VCaP (cell line): ENCODE data around the gene JOSD2.

Experiments used
- H3K27ac ChIP-seq: fragments of 450-650 bp; 2 replicates; pipeline ENCODE4 v1.5.1; 2017
- TF ChIP-seq, protein P1 (sequence below): fragments of 450-650 bp; conservative IDR thresholded peaks from 2 replicates; pipeline ENCODE4 v1.5.1; 2017; ENCODE audit warnings: mild to moderate bottlenecking, moderate library complexity

JOSD2 gene

DNA sequence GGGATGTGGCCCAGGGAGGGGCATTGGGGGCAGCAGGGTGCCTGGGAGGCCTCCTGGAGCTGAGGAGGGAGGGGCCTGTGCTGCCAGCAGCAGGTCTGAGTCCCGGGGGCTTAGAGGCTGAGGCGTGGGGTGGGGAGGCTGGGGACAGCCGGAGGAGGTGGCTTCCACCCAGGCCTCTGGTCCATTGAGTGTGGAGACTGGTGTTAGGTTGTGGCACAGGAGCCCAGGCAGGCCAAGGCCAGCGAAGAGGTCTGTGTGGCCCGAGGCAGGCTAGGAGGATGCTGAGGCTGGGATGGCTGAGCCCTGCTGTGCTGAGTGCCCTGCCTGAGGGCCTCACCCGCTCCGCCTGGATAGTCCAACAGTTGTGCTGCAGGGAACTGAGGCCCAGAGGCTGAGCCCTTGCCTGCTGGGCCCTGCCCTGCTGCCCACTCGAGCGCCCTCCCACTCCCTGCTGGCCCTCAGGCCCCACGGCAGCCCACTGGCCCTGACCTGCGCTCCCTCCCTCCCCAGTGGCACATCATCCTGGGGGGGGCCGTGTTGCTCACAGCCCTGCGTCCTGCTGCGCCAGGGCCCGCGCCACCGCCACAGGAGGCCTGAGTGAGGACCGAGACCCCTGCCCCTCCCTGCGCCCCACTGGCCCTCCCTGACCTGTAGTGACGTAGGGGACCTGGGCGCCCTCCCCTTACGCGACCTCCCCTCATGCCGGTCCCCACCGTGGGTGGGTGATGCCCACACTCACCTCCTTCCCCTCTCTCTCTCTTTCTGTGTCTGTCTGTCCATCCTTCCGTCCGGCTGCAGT, 29.4 kb downstream of the JOSD2 start:
- TF ChIP-seq, protein P1, sequence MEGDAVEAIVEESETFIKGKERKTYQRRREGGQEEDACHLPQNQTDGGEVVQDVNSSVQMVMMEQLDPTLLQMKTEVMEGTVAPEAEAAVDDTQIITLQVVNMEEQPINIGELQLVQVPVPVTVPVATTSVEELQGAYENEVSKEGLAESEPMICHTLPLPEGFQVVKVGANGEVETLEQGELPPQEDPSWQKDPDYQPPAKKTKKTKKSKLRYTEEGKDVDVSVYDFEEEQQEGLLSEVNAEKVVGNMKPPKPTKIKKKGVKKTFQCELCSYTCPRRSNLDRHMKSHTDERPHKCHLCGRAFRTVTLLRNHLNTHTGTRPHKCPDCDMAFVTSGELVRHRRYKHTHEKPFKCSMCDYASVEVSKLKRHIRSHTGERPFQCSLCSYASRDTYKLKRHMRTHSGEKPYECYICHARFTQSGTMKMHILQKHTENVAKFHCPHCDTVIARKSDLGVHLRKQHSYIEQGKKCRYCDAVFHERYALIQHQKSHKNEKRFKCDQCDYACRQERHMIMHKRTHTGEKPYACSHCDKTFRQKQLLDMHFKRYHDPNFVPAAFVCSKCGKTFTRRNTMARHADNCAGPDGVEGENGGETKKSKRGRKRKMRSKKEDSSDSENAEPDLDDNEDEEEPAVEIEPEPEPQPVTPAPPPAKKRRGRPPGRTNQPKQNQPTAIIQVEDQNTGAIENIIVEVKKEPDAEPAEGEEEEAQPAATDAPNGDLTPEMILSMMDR: no peak
- H3K27ac ChIP-seq: no peak overlapping the region

DNA sequence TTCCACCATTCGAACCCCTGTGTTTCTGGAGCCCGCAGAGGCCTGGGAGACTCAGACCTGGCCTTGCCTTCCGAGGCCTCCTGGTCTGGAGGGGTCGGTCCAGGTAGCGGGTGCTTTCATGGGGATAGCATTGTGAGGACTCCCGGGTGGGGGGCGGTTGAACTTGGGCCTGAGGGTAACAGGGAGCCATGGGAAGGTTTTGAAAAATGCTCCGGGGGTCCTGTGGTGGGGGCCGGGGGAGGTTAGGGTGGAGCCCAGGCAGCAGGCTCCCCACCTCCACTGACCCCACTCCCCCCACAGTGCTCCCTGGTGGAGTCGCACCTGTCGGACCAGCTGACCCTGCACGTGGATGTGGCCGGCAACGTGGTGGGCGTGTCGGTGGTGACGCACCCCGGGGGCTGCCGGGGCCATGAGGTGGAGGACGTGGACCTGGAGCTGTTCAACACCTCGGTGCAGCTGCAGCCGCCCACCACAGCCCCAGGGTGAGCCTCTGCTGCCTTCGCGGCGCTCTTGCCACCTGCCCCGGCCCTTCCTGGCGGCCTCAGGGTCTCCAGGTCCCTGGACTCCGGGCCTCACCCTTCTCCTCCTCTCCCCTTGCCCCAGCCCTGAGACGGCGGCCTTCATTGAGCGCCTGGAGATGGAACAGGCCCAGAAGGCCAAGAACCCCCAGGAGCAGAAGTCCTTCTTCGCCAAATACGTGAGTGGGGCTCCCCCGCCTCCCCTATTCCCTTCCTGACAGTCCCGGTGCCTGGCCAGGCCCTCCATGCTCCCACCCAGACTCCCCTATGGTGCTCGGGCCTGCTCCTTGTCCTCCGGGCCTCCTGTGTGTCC, 30.5 kb downstream of the JOSD2 start:
- TF ChIP-seq, protein P1: no peak
- H3K27ac ChIP-seq: no peak overlapping the region

DNA sequence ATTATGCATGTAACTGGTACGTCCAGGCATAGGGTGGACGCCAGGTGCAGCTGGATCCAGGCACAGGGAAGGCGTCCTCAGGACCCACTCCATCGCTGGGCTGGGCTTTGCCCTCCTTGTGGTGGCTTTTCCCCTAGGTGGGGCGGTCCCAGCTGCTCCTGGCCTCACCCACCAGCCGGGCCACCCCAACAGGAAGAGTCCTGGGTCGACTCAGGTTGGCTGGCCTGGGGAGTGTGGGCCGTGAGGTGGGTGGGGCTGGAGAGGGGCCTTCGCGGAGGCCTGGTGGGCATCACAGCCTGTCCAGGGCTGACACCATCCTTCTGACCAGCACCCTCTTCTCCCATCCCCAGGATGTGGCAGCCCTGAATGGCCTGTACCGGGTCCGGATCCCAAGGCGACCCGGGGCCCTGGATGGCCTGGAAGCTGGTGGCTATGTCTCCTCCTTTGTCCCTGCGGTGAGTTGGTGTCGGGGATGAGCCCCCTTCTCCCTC, 31.2 kb downstream of the JOSD2 start:
- TF ChIP-seq, protein P1: no peak
- no peak overlapping the region for H3K27ac ChIP-seq

DNA sequence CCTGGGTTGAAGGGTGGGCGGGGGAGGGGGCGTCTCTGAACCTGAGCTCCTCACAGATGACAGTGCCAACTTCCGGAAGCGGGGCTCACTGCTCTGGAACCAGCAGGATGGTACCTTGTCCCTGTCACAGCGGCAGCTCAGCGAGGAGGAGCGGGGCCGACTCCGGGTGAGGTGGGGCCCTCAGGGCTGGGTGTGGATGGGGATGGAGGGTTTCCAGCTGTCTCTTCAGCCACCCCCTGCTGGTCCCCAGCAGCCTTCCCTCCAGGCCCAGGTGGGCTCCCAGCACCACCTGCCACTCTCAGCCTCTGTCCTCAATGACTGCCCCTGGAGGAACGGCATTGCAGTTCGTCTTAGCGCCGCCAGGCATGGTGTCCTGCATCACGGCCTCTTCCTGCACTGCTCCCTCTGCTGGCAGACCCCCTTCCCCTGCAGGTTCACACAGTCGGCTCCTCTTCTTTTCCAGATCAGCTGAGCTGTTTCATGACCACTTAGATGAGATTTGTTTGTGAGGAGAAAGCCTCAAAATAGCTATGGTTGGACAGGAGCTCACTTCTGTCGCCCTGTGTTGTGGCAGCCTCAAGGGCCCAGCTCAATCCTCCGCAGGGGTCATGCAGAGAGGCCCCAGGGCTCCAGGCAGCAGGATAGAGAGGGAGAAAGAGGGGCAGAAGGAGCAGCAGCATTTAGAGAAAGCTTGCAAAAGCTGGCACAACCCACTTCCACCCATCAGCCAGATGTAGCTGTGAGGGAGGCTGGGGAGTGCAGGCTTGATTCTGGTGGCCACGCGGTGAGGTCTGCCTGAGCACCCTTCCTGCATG, 31.9 kb downstream of the JOSD2 start:
- no peak overlapping the region for H3K27ac ChIP-seq
- TF ChIP-seq, protein P1: peak; percentile 73

DNA sequence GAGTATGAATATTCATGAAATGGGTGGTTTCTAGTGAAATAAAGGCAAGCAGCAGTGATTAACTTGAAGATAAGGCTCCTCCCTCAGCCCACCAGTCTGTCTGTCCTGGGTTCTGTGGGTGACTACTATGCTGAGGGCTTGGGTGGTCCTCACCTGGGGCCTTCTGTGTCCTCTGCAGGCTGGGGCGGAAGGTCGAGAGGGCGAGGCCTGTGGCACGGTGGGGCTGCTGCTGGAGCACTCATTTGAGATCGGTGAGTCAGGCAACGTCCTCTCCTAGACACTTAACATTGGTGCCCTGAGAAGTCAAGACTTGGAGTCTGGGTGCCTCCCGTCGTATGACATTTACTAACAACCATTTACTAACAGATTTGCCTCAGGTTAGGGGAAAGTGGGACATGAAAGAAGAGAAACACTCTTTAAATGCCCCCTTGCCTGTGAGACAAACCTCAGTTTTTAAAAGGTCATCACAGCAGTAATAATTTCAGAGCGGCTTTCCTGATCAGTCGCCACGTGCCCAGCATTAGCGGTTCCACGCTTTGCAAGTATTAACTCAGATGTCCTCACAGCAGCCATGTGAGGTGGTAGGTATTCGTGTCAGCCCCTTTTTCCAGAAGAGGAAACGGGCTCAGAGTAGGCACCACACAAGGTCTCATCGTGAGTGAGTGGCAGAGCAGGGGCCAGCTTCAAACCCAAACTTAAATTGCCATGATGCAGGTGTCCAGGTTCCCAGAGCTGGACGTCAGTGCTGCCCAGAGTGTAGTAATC, 33.1 kb downstream of the JOSD2 start:
- peak overlapping the region; percentile 96; the same call in 1 of the 2 replicates for H3K27ac ChIP-seq
- TF ChIP-seq, protein P1: no peak

DNA sequence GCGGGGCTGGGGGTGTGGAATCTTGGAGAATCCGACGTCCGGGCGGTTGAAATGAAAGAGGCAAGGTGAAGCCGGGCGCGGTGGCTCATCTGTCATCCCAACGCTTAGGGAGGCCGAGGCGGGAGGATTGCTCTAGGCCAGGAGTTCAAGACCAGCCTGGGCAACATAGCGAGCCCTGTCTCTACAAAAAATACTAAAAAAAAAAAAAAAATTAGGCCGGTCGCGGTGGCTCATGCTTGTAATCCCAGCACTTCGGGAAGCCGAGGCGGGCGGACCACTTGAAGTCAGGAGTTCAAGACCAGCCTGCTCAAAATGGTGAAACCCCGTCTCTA, 34.1 kb downstream of the JOSD2 start:
- peak overlapping the region; percentile 96 for H3K27ac ChIP-seq

More for the DNA sequence above, 34.1 kb downstream of the JOSD2 start:
- TF ChIP-seq, protein P1: no peak
